Right renal pelvis (tissue), 4 donors: Measurements from ENCODE around the gene SH2D3A. TPM values are rescaled to one million over a fixed set of nuclear protein-coding genes. Genes with fewer than 3 reads are reported as not detected.
"Not testable (repeated sequence)": the region's sequence is repeated elsewhere in the genome, so short reads cannot be mapped to it uniquely, and the experiment has no call there.

Experiments used
- DNase-seq, 4 donors: peaks; one replicate each; pipeline ENCODE4 v3.0.0-alpha.2; 2013; ENCODE audit warnings: low read depth in 4 of 4, low spot score in 3 of 4, missing footprints in 1 of 4
- polyA plus RNA-seq, 4 donors: library from polyadenylated mRNA; unstranded; fragments of 120-200 nt; gene quantifications; one replicate each; pipeline ENCODE4 v1.2.1, GENCODE V29; 2013; ENCODE audit not compliant: insufficient read length in 4 of 4

The SH2D3A gene
- polyA plus RNA-seq = 1 to 10 TPM; 6.2 to 9.8 (median 7.3) TPM

DNA sequence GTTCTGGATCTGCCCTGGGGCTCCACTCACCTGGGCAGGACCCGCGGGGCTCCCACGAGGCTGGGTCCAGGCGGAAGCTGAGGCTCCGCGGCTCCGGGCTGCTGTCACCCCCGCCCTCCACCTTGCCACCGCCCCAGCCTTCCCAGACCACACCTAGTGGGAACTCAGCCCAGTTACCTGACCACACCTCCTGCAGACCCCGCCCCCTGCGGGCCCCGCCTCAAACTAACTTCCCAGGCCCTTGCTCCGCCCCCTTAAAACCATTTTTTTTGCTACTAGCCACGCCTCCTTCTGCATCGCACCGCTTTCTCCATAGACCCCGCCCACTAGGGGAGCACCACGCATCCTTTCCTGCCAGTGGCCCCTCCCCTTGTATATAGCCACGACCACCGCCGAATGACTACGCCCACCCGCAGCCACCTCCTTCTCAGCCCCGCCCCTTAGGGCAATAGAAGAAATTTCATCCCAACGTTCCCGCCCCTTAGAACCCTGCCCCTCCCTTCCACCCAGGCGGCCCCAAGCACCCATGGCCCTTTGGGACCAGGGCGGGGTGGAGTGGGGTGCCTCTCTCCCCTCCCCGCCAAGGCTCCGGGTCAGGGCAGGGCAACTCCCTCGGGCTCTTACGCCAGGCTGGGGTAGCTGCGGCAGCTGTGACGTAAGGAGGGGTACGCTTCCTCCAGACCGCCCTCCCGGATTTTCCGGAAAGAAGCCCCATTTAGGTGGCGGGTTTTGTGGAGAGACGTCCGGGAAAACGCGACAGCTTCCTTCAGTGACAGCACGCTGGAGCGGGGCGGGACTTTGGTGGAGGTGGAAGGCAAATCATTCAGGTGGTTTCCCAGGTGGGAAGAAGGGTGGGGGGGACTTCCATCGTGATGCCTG is at the start of gene SH2D3A:
Gene SH2D3A (minus strand): TSS at position 79 of the 879 bp plus-strand sequence. CDS start 3,687 bp downstream, outside the sequence.
- peak in 1 of 4 donors; percentile 50 for DNase-seq

DNA sequence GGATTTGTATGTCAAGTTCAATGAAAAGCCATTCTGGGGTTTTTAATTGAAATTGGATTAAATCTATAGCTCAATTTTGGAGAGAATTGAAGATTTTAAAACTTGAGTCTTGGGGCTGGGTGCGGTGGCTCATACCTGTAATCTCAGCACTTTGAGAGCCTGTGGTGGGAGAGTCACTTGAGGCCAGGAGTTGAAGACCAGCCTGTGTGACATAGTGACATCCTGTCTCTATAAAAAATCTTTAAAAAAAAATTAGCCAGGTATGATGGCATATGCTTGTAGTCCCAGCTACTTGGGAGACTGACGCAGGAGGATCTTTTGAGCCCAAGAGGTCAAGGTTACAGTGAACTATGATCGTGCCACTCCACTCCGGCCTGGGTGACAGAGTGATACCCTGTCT is 46.4 kb upstream of the SH2D3A start:
- no peak for DNase-seq

DNA sequence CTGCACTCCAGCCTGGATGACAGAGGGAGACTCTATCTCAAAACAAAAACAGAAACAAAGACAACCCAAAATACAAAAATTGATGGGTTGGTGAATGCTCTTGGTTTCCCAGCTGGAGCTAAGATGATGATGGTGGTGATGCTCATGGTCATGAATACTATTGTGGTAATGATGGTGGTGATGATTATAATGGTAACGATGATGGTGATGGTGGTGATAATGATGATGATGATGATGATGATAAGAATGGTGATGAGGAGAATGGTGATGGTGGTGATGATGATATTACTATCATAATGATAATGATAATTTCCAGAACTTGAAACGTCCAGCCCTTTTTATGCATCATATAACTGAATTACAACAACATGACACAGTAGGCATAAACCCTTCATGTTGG is 45.4 kb upstream of the SH2D3A start:
- no peak for DNase-seq

DNA sequence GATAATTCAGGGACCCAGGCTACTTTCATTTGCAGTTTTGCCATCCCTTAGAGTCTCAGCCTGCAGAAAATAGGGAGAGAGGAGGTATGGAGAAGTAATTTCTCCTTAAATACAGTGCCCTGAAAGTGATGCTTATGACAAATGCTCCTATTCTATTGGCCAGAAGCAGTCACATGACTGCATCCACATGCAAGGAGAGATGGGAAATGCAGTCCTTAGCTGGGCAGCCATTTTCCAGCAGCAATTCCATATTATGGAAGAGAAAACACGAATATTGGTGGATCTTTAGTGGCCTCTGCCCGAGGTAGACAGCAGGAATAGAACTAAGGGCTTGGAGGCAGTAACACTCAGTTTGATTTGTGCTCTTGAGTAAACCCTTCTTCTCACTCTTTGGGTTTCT is 44.7 kb upstream of the SH2D3A start:
- DNase-seq = no peak

DNA sequence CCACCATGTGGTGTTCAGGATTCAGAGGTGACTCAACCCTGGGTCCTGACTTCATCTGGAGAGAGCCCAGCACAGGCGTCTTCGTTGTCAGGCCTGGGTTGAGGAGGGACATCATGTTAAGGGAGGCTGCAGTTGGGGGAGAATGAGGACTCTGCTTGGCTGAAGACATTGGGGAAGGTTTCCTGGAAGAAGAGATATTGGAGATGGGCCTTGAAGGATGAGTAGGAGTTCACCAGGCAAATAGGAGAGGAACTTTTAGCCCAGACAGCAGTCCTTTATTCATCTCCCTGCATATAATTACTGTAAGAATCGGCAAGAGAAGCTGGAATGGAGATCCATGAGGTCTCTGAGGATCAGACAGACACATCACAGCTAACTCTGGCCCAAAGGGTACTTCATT is 44.1 kb upstream of the SH2D3A start:
- DNase-seq = no peak

DNA sequence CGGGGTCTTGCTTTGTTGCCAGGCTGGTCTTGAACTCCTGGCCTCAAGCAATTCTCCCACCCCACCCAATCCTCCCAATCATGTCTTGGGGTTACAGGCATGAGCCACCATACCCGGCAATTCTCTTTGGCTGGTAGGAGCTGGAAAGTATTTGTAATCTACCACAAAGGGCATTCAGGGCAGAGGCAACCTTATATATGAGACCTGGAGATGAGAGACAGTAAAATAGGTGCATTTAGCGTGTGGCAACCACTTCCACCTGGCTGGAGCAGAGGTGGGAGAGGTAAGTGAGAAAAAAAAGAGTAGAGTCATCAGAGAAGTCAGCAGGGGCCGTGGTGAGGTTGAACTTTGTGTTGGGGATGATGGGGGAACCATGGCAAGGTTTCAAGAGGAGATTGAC is 42.0 kb upstream of the SH2D3A start:
- DNase-seq = no peak

DNA sequence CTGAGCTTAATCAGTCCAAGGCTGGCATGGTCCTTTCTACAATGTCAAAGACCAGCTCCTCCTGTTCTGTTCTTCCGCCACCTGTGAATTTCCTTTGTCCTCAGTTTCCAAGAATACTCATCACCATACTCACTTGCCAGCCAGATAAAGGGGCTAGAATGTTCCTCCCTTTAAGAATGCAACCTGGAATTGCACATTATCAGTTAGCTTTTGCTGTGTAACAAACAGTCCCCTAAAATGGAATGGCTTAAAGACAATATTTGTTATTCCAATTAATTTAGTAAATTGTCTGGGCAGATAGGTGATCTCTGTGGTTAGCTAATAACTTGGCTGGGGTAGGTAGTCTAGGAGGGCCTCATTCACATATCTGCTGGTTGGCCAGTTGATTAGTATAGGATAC is 41.3 kb upstream of the SH2D3A start:
- no peak for DNase-seq

DNA sequence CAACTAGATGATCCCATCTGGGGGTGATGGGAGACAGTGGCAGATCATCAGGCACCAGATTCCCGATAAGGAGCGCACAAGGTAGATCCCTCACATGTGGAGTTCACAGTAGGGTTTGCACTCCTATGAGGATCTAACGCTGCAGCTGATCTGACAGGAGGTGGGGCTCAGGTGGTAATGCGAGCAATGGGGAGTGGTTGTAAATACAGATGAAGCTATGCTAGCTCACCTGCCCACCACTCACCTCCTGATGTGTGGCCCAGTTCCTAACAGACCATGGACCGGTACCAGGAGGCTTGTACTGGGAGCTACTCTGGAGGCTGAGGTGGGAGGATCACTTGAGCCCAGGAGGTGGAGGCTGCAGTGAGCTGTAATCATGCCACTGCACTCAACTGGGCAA is 40.1 kb upstream of the SH2D3A start:
- no peak for DNase-seq

DNA sequence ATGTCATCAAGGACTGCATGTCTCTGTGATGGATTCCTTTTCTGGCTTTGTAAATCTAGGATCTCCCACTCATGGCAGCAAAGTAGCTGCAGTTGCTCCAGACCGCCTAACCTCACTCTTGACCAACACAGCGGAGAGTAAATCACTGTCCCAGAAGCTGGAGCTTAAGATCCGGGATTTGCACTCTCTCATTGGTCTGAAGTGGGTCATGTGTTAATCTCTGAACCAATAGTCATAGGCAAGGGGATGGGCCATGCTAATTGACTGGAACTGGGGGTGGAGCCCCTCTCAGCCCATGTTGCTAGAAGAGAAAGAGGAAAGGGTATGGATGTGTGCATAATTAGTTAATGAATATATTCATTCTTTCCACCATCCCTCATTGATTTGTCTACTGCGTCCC is 39.3 kb upstream of the SH2D3A start:
- DNase-seq = no peak

DNA sequence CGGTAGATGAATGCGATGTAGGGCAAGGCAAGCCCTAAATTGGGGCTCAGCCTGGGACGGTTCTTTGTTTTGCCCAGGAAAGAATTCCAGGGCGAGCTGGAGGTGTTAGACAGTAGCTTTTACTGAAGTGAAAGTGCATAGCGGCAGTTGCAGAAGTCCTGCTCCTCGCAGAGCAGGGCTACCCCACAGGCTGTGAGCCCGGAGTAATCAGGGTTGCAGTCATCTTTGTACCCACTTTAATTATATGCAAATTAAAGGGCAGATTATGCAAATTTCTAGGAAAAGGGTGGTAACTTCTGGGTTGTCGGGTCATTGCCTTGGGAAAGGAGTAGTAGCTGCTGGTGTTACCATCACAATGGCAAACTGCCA is 35.8 kb upstream of the SH2D3A start:
- no peak for DNase-seq

DNA sequence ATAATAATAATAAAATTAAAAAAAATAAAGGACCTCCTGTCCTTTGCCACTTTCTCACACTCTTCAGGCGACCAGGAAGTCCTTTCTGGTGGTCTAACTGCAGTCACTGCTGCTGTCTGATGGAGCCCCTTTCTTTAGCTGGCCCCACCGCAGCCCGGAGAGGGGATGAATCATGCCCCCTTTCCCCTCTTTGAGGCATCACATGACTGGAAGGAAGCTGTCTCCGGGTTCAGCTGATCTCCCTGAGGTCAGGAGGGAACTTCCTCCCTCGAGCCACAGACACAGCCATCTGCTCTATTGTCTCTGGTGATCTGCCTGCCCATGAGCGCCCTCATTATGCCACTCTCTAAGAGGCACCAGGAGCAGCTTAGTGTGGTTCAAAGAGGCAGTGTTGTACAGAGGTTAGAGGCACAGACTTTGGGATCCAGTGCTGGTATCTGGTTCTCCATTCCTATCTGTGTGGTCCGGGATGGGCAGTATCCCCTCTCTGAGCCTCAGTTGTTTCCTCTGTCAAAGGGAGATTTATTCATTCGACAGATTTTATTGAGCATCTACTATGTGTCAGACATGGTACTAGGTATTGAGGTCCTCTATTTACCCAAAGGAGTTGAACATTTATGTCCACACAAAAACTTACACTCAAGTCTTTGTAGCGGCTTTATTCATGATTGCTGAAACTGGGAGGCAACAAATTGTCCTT is 35.3 kb upstream of the SH2D3A start:
- no peak for DNase-seq

DNA sequence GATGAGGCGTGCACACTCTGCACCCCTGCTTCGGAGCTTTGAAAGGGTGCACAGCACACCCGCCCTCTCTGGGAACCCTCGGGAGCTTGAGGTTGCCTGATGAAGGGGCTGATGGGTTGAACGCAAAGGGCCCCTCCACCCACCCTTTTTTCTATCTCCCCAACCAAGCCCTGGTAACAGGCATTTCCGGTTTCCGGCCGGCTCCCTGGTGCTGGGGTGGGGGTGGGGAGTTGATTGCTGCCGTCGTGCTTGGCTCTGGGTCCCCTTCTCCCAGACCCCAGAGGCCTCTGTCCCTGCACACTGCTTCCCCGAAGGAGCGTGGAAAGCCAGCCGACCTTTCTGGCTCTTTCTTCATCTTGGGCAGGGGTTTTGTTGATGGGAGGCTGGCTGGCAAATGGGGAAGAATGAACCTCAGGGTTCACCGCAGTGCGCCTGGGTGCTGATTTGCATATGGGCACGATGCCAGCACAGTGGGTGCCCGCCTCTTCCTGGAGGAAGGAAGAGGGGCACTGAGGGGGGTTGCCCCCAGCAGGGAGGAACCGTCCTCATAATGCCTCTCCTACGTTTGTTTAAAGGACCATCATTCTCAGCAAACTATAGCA is 34.4 kb upstream of the SH2D3A start:
- peak in 2 of 4 donors; percentile 2 to 9 for DNase-seq

DNA sequence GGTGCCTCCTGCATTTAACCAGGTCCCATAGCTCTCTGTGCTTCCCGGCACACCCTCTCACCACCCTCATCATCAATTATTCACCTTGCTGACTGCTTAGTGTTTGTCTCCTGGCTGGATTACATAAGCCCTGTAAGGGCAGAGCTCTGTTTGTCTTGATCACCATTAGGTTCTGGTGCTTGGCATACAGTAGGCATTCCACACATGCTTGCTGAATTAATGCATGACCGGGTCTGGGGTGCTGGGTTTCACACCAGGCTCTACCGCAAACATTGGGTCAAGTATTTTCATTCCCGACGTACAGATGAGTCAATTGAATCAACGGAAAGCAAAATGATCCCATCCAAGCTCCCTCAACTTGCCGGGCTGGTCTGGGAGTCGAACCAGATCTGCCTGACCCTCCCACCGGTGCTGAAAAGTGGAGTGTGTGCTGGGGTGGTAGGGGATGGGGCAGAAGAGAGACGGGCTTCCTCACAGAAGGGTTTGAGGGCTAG is 33.8 kb upstream of the SH2D3A start:
- DNase-seq = no peak

DNA sequence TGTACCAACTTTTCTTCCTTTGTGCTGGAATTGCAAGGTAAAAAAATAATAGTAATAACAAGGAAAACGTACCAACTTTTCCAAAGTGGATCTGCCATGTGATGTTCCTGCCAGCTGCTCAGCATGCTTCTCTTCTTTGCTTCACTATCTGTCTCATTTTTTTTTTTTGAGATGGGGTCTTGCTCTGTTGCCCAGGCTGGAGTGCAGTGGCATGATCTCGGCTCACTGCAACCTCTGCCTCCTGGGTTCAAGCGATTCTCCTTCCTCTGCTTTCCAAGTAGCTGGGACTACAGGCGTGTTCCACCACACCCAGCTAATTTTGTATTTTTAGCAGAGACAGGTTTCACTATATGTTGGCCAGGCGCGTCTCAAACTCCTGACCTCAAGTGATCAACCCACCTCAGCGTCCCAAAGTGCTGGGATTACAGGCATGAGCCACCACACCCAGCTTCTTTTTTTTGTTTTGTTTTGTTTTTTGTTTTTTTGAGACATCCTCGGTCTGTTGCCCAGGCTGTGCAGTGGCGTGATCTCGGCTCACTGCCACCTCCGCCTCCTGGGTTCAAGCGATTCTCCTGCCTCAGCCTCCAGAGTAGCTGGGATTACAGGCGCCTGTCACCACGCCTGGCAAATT is 33.0 kb upstream of the SH2D3A start:
- DNase-seq = not testable (repeated sequence)

DNA sequence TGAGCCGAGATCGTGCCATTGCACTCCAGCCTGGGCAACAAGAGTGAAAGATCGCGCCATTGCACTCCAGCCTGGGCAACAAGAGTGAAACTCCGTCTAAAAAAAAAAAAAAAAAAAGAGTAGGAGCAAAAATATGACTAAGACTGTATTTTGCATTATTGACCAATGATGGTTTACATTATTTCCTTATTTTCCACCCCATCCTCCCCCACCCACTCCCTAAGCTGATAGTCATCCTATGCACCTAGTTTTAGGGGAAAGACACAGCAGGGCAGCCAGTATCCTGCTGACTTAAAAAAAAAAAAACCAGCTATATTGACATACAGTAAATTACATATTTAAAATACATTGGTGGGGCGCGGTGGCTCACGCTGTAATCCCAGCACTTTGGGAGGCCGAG is 30.4 kb upstream of the SH2D3A start:
- DNase-seq = no peak

DNA sequence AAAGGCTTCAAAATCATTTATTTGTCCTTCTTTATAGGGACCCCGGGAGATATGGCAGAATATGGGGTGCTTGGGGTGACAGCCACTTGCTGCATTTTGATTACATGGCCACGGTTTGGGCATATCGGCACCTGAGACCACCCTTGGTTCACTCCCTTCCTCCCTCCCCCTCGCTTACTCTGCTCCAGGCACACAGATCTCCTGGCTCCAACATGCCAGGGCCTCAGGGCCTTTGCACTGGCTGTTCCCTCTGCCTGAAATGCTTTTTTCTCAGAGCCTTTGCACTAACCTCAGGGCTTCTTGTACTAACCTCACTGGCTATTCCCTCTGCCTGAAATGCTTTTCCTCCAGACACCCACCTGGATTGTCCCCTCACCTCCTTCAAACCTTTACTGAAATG is 29.0 kb upstream of the SH2D3A start:
- no peak for DNase-seq

DNA sequence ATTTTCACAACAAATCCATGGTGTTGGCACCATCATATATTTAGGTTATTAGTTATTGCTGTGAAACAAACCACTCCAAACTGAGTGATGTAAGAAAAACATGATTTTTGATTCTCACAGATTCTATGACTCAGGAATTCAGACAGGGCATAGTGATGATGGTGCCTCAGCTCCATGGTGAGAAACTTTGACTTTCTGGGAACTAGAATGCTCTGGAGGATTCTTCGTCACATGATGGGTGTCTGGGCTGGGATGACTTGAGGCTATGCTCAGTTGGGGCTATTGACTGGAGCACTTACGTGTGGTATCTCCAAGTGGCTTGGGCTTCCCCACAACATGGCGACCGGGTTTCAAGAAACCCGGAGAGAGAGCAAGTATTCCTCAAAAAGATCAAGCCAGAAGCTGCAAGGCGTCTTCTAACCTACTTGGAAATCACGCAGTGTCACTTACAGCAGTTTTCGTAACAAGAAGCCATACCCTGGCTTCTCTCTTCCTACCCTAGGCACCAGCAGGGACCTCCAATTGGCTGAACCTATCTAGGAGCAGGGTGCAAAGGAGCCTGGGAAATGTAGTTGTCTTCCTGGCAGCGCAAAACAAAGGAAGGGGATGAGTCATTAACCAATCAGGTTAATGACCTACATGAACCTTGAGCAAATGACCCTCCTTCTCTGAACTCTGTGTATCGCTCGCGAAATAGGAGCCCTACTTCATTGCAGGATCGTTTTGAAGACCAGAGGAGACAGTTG is 27.6 kb upstream of the SH2D3A start:
- DNase-seq = no peak

DNA sequence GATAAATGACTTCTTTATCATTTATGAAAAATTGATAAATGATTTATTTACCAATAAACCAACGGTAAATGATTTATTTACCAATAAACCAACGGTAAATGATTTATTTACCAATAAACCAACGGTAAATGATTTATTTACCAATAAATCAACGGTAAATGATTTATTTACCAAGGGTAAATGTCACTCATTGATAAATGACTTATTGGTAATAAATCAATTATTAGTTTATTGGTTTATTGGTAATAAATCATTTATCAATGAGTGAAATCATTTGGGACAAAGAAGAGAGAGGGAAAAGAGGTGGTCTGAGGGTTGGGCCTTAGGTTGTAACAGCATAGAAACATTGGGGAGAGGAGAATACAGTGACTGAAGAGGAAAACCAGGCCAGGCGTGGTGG is 26.7 kb upstream of the SH2D3A start:
- no peak for DNase-seq

DNA sequence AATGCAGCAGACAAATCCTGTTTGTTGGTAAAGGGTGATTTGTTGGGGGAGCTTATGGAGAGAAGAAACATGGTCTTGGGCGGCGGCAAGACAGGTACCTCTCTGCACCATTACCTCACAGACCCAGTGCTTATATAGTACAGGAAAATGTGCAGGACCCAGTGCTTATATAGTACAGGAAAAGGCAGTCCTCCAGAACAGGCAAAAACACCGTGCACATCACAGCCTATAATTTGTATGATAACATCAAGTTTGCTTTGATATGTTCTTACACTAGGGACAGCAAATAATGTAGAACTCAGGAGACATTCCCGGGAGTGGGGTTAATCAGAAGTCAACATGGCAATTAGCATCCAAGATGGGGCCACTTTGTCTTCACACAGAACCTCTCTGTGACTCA is 26.2 kb upstream of the SH2D3A start:
- DNase-seq = no peak

DNA sequence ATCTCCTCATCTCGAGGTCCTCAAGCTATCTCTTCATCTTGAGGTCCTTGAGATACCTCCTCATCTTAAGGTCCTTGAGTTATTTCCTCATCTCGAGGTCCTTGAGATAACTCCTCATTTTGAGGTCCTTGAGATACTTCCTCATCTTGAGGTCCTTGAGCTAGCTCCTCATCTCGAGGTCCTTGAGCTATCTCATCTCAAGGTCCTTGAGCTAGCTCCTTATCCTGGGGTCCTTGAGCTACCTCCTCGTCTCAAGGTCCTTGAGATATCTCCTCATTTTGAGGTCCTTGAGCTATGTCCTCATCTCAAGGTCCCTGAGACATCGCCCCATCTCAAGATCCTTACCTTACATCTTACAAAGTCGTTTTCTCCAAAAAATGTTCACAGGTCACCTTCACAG is 24.0 kb upstream of the SH2D3A start:
- no peak for DNase-seq
